H1 (cell line): ENCODE data around the gene ZNFX1. TPM values are rescaled to one million over a fixed set of nuclear protein-coding genes. Genes with fewer than 3 reads are reported as not detected.

Experiments used
- CTCF ChIA-PET: fragments of 300-600 bp; sonication (Branson Sonifier 250); formaldehyde crosslinking; loops from one replicate; lab custom pipeline; 2021; ENCODE audit not compliant: partially characterized antibody; lab: Charles Lee
- POLR2A ChIA-PET: fragments of 300-600 bp; sonication (Branson Sonifier 250); formaldehyde crosslinking; loops from one replicate; lab custom pipeline; 2021; ENCODE audit warnings: inconsistent platforms; ENCODE audit not compliant: partially characterized antibody; lab: Charles Lee
- DNase-seq, 2 experiments: peaks; one replicate each; pipeline versions ENCODE4 v3.0.0 to v3.0.0-alpha.2; 2010 to 2022; ENCODE audit warnings: low spot score in 2 of 2, low read depth in 1 of 2, mixed read lengths in 1 of 2
- FAIRE-seq: peaks from 2 replicates; lab custom pipeline; 2011; peaks lifted over from hg19 to GRCh38; lab: Jason Lieb, UNC
- H2AFZ ChIP-seq: 2 replicates; pipeline ENCODE4 v1.8.1; 2012; ENCODE audit warnings: low read length, inconsistent platforms
- H2AK5ac ChIP-seq: 2 replicates; pipeline ENCODE4 v1.6.1; 2013; ENCODE audit warnings: low read depth, low read length
- H2BK120ac ChIP-seq: replicated peaks from 2 replicates; pipeline ENCODE3; 2013; ENCODE audit warnings: low read depth, low read length, inconsistent platforms
- H2BK12ac ChIP-seq: 2 replicates; pipeline ENCODE4 v1.6.1; 2013; ENCODE audit warnings: low read depth, low read length
- H2BK15ac ChIP-seq: 2 replicates; pipeline ENCODE4 v1.6.1; 2013; ENCODE audit warnings: low read length
- H2BK20ac ChIP-seq: 2 replicates; pipeline ENCODE4 v1.6.1; 2013; ENCODE audit warnings: low read length
- H2BK5ac ChIP-seq: 2 replicates; pipeline ENCODE4 v1.6.1; 2013; ENCODE audit warnings: low read depth, low read length
- H3K14ac ChIP-seq: 2 replicates; pipeline ENCODE4 v1.6.1; 2013; ENCODE audit warnings: inconsistent platforms; ENCODE audit not compliant: insufficient read length
- H3K18ac ChIP-seq: 2 replicates; pipeline ENCODE4 v1.6.1; 2013; ENCODE audit warnings: low read length; ENCODE audit errors: extremely low read depth
- H3K23ac ChIP-seq: 2 replicates; pipeline ENCODE4 v1.6.1; 2013; ENCODE audit warnings: inconsistent platforms; ENCODE audit not compliant: insufficient read length
- H3K23me2 ChIP-seq: 2 replicates; pipeline ENCODE4 v1.6.1; 2013; ENCODE audit warnings: low read depth, low read length
- H3K27ac ChIP-seq: 2 replicates; pipeline ENCODE4 v1.6.1; 2011; ENCODE audit warnings: low read depth, low read length, inconsistent platforms
- H3K27me3 ChIP-seq, 4 experiments: replicated peaks in 1 of 4; 1 replicate in 1 of 4; 2 replicates in 3 of 4; pipeline versions ENCODE4 v1.6.1 to v1.8.1; 2011 to 2013; ENCODE audit warnings: low read length in 3 of 4, mild to moderate bottlenecking in 3 of 4, inconsistent platforms in 2 of 4, mixed read lengths in 2 of 4, moderate library complexity in 1 of 4; ENCODE audit not compliant: control insufficient read depth in 3 of 4, insufficient read depth in 3 of 4; ENCODE audit errors: extremely low read depth in 1 of 4
- H3K36me3 ChIP-seq, 4 experiments: 2 replicates each; pipeline versions ENCODE4 v1.6.1 to v1.8.1; 2011 to 2013; ENCODE audit warnings: mild to moderate bottlenecking in 4 of 4, low read length in 3 of 4, moderate library complexity in 2 of 4, control low read depth in 1 of 4, inconsistent platforms in 1 of 4; ENCODE audit not compliant: insufficient read depth in 4 of 4, control insufficient read depth in 2 of 4
- H3K4ac ChIP-seq: replicated peaks from 2 replicates; pipeline ENCODE3; 2013; ENCODE audit warnings: low read length, low read depth, mixed read lengths, inconsistent platforms; ENCODE audit not compliant: insufficient read length
- H3K4me1 ChIP-seq, 4 experiments: replicated peaks in 1 of 4; 1 replicate in 1 of 4; 2 replicates in 3 of 4; pipeline versions ENCODE4 v1.6.1 to v1.8.1; 2011 to 2013; ENCODE audit warnings: low read length in 3 of 4, inconsistent platforms in 2 of 4, mixed read lengths in 1 of 4; ENCODE audit not compliant: insufficient read depth in 4 of 4, control insufficient read depth in 3 of 4
- H3K4me2 ChIP-seq, 2 experiments: 2 replicates each; pipeline versions ENCODE4 v1.6.1 to v1.8.1; 2011 to 2013; ENCODE audit warnings: low read depth in 2 of 2, low read length in 2 of 2, control low read depth in 1 of 2, inconsistent platforms in 1 of 2, mild to moderate bottlenecking in 1 of 2; ENCODE audit not compliant: insufficient read depth in 1 of 2
- H3K4me3 ChIP-seq, 4 experiments: fragments of 200-600, 300-600 bp in 1 of 4; sonication (generic), shearing (Covaris generic), sonication (Bioruptor Twin) in 1 of 4; 2 replicates each; pipeline versions ENCODE4 v1.5.1 to v1.8.1; 2011 to 2016; ENCODE audit warnings: low read length in 4 of 4, low read depth in 3 of 4, control low read depth in 2 of 4, inconsistent platforms in 2 of 4, mild to moderate bottlenecking in 2 of 4, mixed read lengths in 1 of 4, moderate library complexity in 1 of 4; ENCODE audit not compliant: insufficient read depth in 2 of 4; ENCODE audit errors: extremely low read depth in 1 of 4
- H3K56ac ChIP-seq: replicated peaks from 2 replicates; pipeline ENCODE3; 2013; ENCODE audit warnings: low read depth, mild to moderate bottlenecking, mixed read lengths, low read length, inconsistent platforms; ENCODE audit not compliant: insufficient read length
- H3K79me1 ChIP-seq: 2 replicates; pipeline ENCODE4 v1.6.1; 2013; ENCODE audit warnings: low read depth, low read length, control low read depth
- H3K79me2 ChIP-seq, 2 experiments: 2 replicates each; pipeline versions ENCODE4 v1.6.1 to v1.8.1; 2012 to 2013; ENCODE audit warnings: low read length in 2 of 2, mild to moderate bottlenecking in 2 of 2, inconsistent platforms in 1 of 2; ENCODE audit not compliant: insufficient read depth in 2 of 2, control insufficient read depth in 1 of 2
- H3K9ac ChIP-seq, 4 experiments: replicated peaks in 1 of 4; 1 replicate in 1 of 4; 2 replicates in 3 of 4; pipeline versions ENCODE4 v1.6.1 to v1.8.1; 2011 to 2013; ENCODE audit warnings: low read depth in 3 of 4, low read length in 3 of 4, control low read depth in 2 of 4, mild to moderate bottlenecking in 2 of 4, moderate library complexity in 2 of 4, inconsistent platforms in 1 of 4; ENCODE audit errors: extremely low read depth in 1 of 4
- H3K9me3 ChIP-seq, 2 experiments: 2 replicates each; pipeline versions ENCODE4 v1.6.1 to v1.8.1; 2012 to 2013; ENCODE audit warnings: mild to moderate bottlenecking in 2 of 2, moderate library complexity in 2 of 2, control low read depth in 1 of 2, inconsistent platforms in 1 of 2, low read depth in 1 of 2, low read length in 1 of 2, mixed read lengths in 1 of 2; ENCODE audit not compliant: insufficient read depth in 2 of 2
- H4K20me1 ChIP-seq, 2 experiments: replicated peaks in 1 of 2; 2 replicates each; pipeline versions ENCODE3 to v1.8.1; 2011 to 2013; ENCODE audit warnings: inconsistent platforms in 2 of 2, low read length in 2 of 2, mild to moderate bottlenecking in 1 of 2; ENCODE audit not compliant: insufficient read depth in 2 of 2, control insufficient read depth in 1 of 2
- H4K5ac ChIP-seq: 2 replicates; pipeline ENCODE4 v1.6.1; 2013; ENCODE audit warnings: low read length, low read depth, mixed read lengths, inconsistent platforms; ENCODE audit not compliant: insufficient read length
- H4K8ac ChIP-seq: 2 replicates; pipeline ENCODE4 v1.8.0; 2013; ENCODE audit warnings: mild to moderate bottlenecking, moderate library complexity, low read length, inconsistent platforms; ENCODE audit not compliant: insufficient read depth; ENCODE audit errors: extremely low read depth
- H4K91ac ChIP-seq: replicated peaks from 2 replicates; pipeline ENCODE3; 2013; ENCODE audit warnings: low read length, mixed read lengths, inconsistent platforms; ENCODE audit not compliant: insufficient read length
- ATF3 ChIP-seq: IDR thresholded peaks from 2 replicates; pipeline ENCODE4 v1.6.1; 2011; ENCODE audit warnings: low read depth, mild to moderate bottlenecking, low read length; ENCODE audit not compliant: insufficient read depth
- CHD2 ChIP-seq: IDR thresholded peaks from 2 replicates; pipeline ENCODE4 v1.6.1; 2012; ENCODE audit warnings: low read length, improper control_type of control experiment
- CTCF ChIP-seq, 3 experiments: IDR thresholded peaks; 1 replicate in 2 of 3; 2 replicates in 1 of 3; pipeline versions ENCODE4 v1.5.1 to v1.6.1; 2011; ENCODE audit warnings: low read length in 3 of 3, mild to moderate bottlenecking in 3 of 3, inconsistent platforms in 2 of 3, low read depth in 1 of 3, moderate library complexity in 1 of 3; ENCODE audit not compliant: insufficient read depth in 1 of 3; ENCODE audit errors: control extremely low read depth in 1 of 3
- EP300 ChIP-seq, 2 experiments: IDR thresholded peaks; 1 replicate in 1 of 2; 2 replicates in 1 of 2; pipeline ENCODE4 v1.6.1; 2011 to 2012; ENCODE audit warnings: low read depth in 2 of 2, low read length in 2 of 2, mild to moderate bottlenecking in 2 of 2, borderline replicate concordance in 1 of 2, inconsistent platforms in 1 of 2, moderate library complexity in 1 of 2
- KDM1A ChIP-seq: fragments of 200-600, 300-600 bp; sonication (generic); IDR thresholded peaks from 2 replicates; pipeline ENCODE4 v1.7.1; 2016; ENCODE audit warnings: mild to moderate bottlenecking, low read length, borderline replicate concordance
- NANOG ChIP-seq: IDR thresholded peaks from 2 replicates; pipeline ENCODE4 v1.6.1; 2011; ENCODE audit warnings: low read length, low read depth, mild to moderate bottlenecking, inconsistent platforms; ENCODE audit not compliant: insufficient read depth, poor library complexity, severe bottlenecking
- POLR2AphosphoS5 ChIP-seq: IDR thresholded peaks from 2 replicates; pipeline ENCODE4 v1.6.1; 2011; ENCODE audit warnings: low read depth, low read length
- SUZ12 ChIP-seq: fragments of 200-600 bp; sonication (generic); IDR thresholded peaks from 2 replicates; pipeline ENCODE4 v1.6.1; 2012; ENCODE audit warnings: mild to moderate bottlenecking, inconsistent platforms, low read length, moderate library complexity, mixed read lengths
- YY1 ChIP-seq: IDR thresholded peaks from 2 replicates; pipeline ENCODE4 v1.6.1; 2011; ENCODE audit warnings: low read depth, mild to moderate bottlenecking, low read length
- WGBS, 2 experiments: shearing (Covaris generic) in 1 of 2; methylation state at CpG; one replicate each; pipeline versions ENCODE4 v1.1.6 to v1.1.7; 2013 to 2015; ENCODE audit warnings: low lambda C conversion rate in 2 of 2, mixed read lengths in 2 of 2, inconsistent platforms in 1 of 2, low coverage in 1 of 2, missing lambda C conversion rate in 1 of 2; ENCODE audit not compliant: insufficient replicate concordance in 2 of 2, insufficient coverage in 1 of 2, insufficient read length in 1 of 2; ENCODE audit errors: extremely low coverage in 1 of 2, missing lambda C conversion rate in 1 of 2; 5-methylcytosine and 5-hydroxymethylcytosine counted together
- polyA plus RNA-seq, 7 experiments: library from polyadenylated mRNA; depleted of rRNA in 3 of 7; stranded (reverse) in 5 of 7; unstranded in 2 of 7; fragments of >200 nt in 5 of 7; fragments of 200-250 nt in 2 of 7; gene quantifications; 1 replicate in 5 of 7; 2 replicates in 1 of 7; 4 replicates in 1 of 7; pipeline versions ENCODE4 v1.2.1 to v1.2.3, GENCODE V29; 2011 to 2013; ENCODE audit warnings: missing spikeins in 2 of 7, mixed read lengths in 2 of 7
- total RNA-seq: library from RNA; stranded (reverse); fragmentation: NEBNext Ultra II Directional; extraction: Animal tissue kit (Norgen Biotek cat#: 25700); gene quantifications from 2 replicates; pipeline ENCODE4 v1.2.1, GENCODE V29; 2021

Gene ZNFX1
- total and polyA plus RNA-seq, 2 of the 8 experiments (the other 6 are each of a cell fraction or from before 2014, with no cell fraction given) = 3.1 to 11.3 TPM

- no peak overlapping the region for H2BK5ac ChIP-seq
- H3K23me2 ChIP-seq = no peaks in the 10 kb centered on the region
- no peak overlapping the region for H3K4ac ChIP-seq
- H3K14ac ChIP-seq = no peak overlapping the region
- no peak overlapping the region for H2BK20ac ChIP-seq
- H3K27ac ChIP-seq = no peak overlapping the region
- no peaks in the 10 kb centered on the region; the same call in 1 of the 2 replicates for H3K79me1 ChIP-seq
- no peak overlapping the region for H4K8ac ChIP-seq
- H3K36me3 ChIP-seq = peaks cover 36 to 71% (median 59%) of the 10 kb centered on the region in 4 experiments
- TF ChIP-seq POLR2AphosphoS5 = no peak
- TF ChIP-seq CTCF (IDR thresholded peaks at IDR 0.05; ENCODE audit: control extremely low read depth in 1 of 3, insufficient read depth in 1 of 3, low read depth in 1 of 3, low read length in 3 of 3) = no peak
- no peak for TF ChIP-seq KDM1A
- no peak for TF ChIP-seq SUZ12
- TF ChIP-seq EP300 (IDR thresholded peaks at IDR 0.05; ENCODE audit: borderline replicate concordance in 1 of 2, low read depth in 2 of 2, low read length in 2 of 2) = no peak
- no peak for TF ChIP-seq ATF3
- TF ChIP-seq NANOG = no peak
- TF ChIP-seq YY1 = no peak
- TF ChIP-seq CHD2 = no peak
- no peak for DNase-seq
- no peak overlapping the region for H3K18ac ChIP-seq
- no peaks in the 10 kb centered on the region for H3K4me1 ChIP-seq
- no peak overlapping the region for H3K56ac ChIP-seq
- H2BK120ac ChIP-seq = no peak overlapping the region
- no peak overlapping the region for H4K91ac ChIP-seq
- no peaks in the 10 kb centered on the region for H3K79me2 ChIP-seq
- no peak overlapping the region for H2AFZ ChIP-seq
- no peak overlapping the region for H2AK5ac ChIP-seq
- 97% methylated on average over 2 of the region's 2 CpGs; no CpG with 5 or more reads in 1 of the 2 experiments for WGBS, 2 experiments
- H3K27me3 ChIP-seq = no peaks in the 10 kb centered on the region
- H3K23ac ChIP-seq = no peak overlapping the region
- H3K9ac ChIP-seq = no peak overlapping the region
- H3K4me2 ChIP-seq = no peak overlapping the region
- FAIRE-seq = no peak
- H4K20me1 ChIP-seq = peaks cover 0 to 1% of the 10 kb centered on the region in 2 experiments
- no peak overlapping the region for H4K5ac ChIP-seq
- no peak overlapping the region for H3K4me3 ChIP-seq
- H3K9me3 ChIP-seq = no peaks in the 10 kb centered on the region
- ChIA-PET CTCF (interaction anchor here (0.6 to 5.1 kb wide), 3 partner anchors 8 to 97 kb away, joined by 3 to 23 read pairs (median 4); no protein-coding TSS in a partner anchor), POLR2A (interaction anchor here (1.1 to 2.2 kb wide), 6 partner anchors 10 to 78 kb away, joined by 3 to 7 read pairs (median 4); partner anchors contain the start of gene DDX27)
- H2BK15ac ChIP-seq = no peak overlapping the region
- H2BK12ac ChIP-seq = no peak overlapping the region
Measured at GRCh38 chr20:49229381-49229780, 48.5 kb downstream of the ZNFX1 start.
